ENCODE data around the gene SLC5A2.
A peak's percentile ranks its signal among the peaks of the same experiment; 100 is the strongest.
"Not testable (repeated sequence)": the region's sequence is repeated elsewhere in the genome, so short reads cannot be mapped to it uniquely, and the experiment has no call there.

Gene SLC5A2

GRCh38 chr16:31488468-31489297, 5.8 kb downstream of the SLC5A2 start:
- H3K27ac ChIP-seq: peak overlapping the region in 3 of 21 experiments; percentile 5 to 60 (median 37)

DNA sequence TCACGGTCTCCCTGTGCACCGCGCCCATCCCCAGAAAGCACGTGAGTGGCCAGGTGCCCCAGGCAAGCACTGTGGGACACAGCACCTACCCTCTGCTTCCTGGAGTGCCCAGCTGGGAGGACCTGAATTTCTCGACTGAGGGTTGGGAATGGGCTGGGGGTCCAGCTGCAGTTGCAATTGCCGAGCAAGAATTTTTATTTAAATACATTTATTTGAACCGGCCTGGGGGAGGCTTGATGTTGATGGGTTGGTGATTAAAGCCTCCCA, 6.3 kb downstream of the SLC5A2 start:
- H3K27ac ChIP-seq: no peak overlapping the region
- no peak overlapping the region for H3K4me3 ChIP-seq

More at GRCh38 chr16:31488468-31489297, 5.8 kb downstream of the SLC5A2 start:
- H3K4me3 ChIP-seq: peak overlapping the region; percentile 24 to 49 (median 40)

- Histone ChIP-seq H3K27ac (no peak overlapping the region), H3K4me3 (no peak overlapping the region)
Observed at GRCh38 chr16:31489616-31490584, 7.0 kb downstream of the SLC5A2 start.

DNA sequence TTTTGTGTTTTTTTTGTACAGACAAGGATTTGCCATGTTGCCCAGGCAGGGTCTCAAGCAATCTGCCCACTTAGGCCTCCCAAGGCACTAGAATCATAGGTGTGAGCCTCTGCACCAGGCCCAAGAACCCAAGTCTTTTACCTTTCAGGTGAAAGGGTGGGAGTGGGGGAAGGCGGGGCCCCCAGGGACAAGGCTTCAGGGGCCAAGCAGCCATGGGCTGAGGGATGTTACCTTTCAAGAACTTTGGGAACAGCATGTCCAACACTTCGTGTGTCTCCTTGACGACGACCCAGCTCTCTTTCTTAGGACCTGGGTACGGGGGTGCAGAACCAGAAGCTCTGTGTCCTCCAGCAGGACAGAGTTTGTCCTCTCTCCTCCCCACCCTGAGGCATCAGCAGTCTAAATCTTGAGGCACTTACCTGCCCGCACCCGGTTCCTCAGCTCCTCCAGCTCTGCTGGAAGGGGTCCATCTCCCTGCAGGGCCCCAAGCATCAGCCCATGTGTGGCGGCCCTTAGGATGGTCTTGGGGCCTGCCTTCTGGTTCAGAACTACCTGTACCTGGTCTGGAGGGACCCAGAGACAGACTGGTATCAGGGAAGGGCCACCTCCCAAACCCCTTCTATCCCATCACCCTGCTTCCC, 9.0 kb downstream of the SLC5A2 start:
- H3K27ac ChIP-seq: no peak overlapping the region
- H3K4me3 ChIP-seq: no peak overlapping the region

- no peak overlapping the region for H3K4me3 ChIP-seq
- H3K27ac ChIP-seq: no peak overlapping the region
Observed at GRCh38 chr16:31493506-31494125, 10.7 kb downstream of the SLC5A2 start.

DNA sequence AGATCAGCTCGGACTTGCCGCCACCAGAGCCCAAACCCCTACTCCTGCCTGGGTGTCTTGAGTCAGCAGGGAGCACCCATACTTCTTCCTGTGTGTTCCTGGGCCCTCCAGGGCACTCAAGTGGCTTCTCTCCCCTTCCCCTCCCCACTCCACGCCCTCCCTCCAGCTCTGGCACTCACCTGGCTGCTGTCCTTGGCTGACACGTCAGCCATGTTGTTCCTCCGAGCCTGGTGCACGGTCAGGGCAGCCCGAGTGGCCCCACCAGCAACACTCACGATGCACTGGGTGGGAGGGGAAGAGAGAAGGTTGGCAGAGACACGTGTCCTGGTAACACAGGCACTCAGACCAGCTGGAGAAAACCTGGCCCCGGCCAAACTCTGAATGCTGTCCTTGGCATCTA, 13.7 kb downstream of the SLC5A2 start:
- Histone ChIP-seq H3K4me3 (no peak overlapping the region), H3K27ac (no peak overlapping the region)

- Histone ChIP-seq H3K4me3 (no peak overlapping the region), H3K27ac (no peak overlapping the region)
Observed at GRCh38 chr16:31498493-31498892, 15.6 kb downstream of the SLC5A2 start.

- H3K4me3 ChIP-seq: no peak overlapping the region
- H3K27ac ChIP-seq: no peak overlapping the region
Observed at GRCh38 chr16:31499928-31500327, 17.0 kb downstream of the SLC5A2 start.

- H3K4me3 ChIP-seq: no peak overlapping the region
- H3K27ac ChIP-seq: no peak overlapping the region
Observed at GRCh38 chr16:31501226-31501965, 18.5 kb downstream of the SLC5A2 start.

DNA sequence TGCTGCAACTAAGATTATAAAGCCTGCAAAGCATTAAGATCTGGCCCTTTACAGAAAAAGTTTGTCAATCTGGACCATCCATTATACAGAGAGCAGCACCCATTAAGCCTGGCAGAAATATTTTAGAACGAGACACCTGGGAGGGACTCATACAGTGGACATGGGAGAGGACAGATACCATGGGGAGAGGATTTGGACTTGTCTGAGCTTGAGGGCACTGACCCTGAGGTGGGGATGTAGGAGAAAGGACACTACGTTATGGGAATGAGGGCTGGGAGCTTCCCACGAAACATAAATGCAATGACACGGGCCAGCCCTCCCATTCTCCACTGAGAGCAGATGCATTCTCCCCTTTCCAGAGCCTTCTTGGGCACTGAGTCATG, 19.0 kb downstream of the SLC5A2 start:
- no peak overlapping the region for H3K27ac ChIP-seq
- no peak overlapping the region for H3K4me3 ChIP-seq

DNA sequence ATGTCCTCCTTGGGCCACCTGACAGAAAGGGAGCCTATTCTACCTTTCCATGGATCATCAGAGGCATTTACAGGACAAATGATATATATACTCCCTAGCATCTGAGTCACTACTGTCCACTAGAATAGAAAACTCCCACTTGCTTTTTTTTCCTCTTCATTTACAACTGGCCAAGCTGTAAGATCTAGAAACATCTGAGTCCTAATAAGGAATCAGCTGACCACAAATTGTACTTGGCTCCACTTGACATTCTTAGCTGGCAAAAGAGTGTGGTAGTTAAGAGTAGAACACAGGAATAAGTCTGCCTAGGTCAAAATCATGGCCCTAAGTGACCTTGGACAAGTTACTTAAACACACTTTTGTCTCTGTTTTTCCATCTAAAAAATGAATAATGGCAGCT, 20.1 kb downstream of the SLC5A2 start:
- no peak overlapping the region for H3K27ac ChIP-seq
- H3K4me3 ChIP-seq: no peak overlapping the region

GRCh38 chr16:31503555-31503954, 20.6 kb downstream of the SLC5A2 start:
- H3K27ac ChIP-seq, H3K4me3 ChIP-seq: not testable (repeated sequence)

- Histone ChIP-seq H3K27ac (no peak overlapping the region), H3K4me3 (no peak overlapping the region)
Observed at GRCh38 chr16:31504159-31504558, 21.2 kb downstream of the SLC5A2 start.

- H3K27ac ChIP-seq: no peak overlapping the region
- no peak overlapping the region for H3K4me3 ChIP-seq
Observed at GRCh38 chr16:31505483-31505882, 22.6 kb downstream of the SLC5A2 start.

DNA sequence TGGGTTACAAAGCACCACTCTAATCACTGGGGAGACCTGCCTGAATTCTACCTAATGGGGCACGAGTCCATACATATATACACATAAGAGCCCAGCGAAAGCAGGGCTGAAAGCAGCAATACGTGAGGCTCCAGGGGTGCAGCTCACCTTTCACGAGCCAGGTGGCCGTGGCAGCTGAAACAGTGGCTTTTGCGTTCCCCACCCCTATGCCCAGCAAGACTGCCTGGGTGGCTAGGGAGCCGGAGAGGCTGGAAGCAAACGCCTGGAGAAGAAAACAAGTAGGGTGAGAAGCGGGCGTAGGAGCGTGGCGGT, 24.6 kb downstream of the SLC5A2 start:
- H3K27ac ChIP-seq: peak overlapping the region in 20 of 21 experiments; percentile 76 to 98 (median 96)
- H3K4me3 ChIP-seq: peak overlapping the region; percentile 73 to 98 (median 87)

DNA sequence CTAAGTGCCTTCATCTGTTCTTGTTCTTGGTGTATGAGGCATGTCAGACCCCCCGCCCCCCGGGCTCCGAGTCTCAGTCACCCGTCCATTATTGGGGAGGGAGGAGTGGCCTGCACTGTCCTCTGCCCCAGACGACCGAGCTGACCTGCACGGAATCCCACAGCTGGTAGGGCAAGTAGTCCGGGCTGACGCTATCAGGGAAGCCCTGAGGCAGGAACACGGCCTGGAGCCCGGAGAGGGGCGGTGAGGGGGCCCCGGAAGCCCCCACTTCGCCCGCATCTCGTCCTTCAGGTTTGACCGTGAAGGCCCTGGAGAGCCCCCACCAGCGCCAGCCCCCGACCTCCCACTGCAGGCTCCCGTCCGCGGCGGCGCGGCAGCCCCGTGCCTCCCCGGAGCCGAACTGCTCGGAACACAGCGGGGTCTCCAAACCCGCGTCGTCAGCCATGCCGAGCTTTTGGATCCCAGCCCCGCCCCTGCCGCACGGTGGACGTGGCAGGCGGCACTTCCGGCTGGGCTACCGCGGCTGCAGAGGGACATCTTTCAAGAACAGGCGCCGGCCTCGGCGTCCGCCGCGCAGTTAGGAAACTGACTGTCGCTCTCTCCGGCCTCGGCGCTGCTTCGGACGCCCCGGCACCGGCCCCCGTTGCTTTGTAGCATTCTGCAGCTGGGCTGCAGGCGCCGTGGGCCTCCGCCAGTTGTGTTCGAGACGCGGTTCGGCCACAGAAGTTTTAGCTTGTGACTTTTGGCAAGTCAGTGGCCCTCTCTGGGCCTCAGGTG, 25.2 kb downstream of the SLC5A2 start, which contains the start of gene RUSF1:
RUSF1 (minus strand) TSS at position 463 of the 777 bp plus-strand sequence; CDS start at position 445, 18 bp downstream.
- Histone ChIP-seq H3K27ac (peak within 1 kb of the TSS; percentile 76 to 98 (median 95)), H3K4me3 (peak within 1 kb of the TSS; percentile 73 to 98 (median 87))

GRCh38 chr16:31508706-31509195, 25.8 kb downstream of the SLC5A2 start:
- peak overlapping the region; percentile 76 to 98 (median 95) for H3K27ac ChIP-seq
- H3K4me3 ChIP-seq: peak overlapping the region; percentile 73 to 98 (median 87)

DNA sequence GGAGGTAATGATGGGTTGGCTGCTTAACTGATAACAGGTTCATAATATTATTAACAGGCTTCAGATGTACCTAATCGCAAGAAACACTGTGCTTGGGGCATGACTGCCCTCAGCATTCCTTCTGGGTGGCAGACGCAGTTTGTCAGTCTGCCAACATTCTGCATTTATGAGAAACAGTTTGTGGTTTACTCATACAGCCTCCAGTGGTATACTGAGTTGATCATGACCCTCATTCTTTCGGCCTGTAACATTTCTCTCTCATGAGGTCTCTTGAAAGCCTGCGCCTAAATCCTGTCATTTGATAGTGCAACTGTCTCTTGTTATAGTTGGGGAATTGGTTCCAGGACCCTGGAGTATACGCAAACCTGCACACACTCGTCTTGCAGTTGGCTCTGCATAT, 30.2 kb downstream of the SLC5A2 start:
- no peak overlapping the region for H3K4me3 ChIP-seq
- H3K27ac ChIP-seq: no peak overlapping the region
